NCI-H2196 treated with DMSO at 0.1 percent for 48 hours (cell line): Measurements from ENCODE around the gene WDR18.

Source experiments
- DNase-seq: peaks from one replicate; lab custom pipeline; 2025; ENCODE audit not compliant: unreplicated experiment; lab: John Stamatoyannopoulos, UW

The WDR18 gene

GRCh38 chr19:991174-991931 is 7.2 kb downstream of the WDR18 start:
- DNase-seq, result no peak

GRCh38 chr19:991932-992669 is 8.0 kb downstream of the WDR18 start:
- no peak for DNase-seq

GRCh38 chr19:992670-993055 is 8.5 kb downstream of the WDR18 start:
- DNase-seq, result no peak

GRCh38 chr19:993361-993830 is 9.3 kb downstream of the WDR18 start:
- DNase-seq, result no peak

- no peak for DNase-seq
These were observed 9.8 kb downstream of the WDR18 start for GRCh38 chr19:993831-994393.

GRCh38 chr19:994516-994915 is 10.4 kb downstream of the WDR18 start:
- no peak for DNase-seq

- DNase-seq, result peak; percentile 20
These were observed 11.1 kb downstream of the WDR18 start for GRCh38 chr19:995051-995827.

GRCh38 chr19:996051-996838 is 12.1 kb downstream of the WDR18 start:
- no peak for DNase-seq

GRCh38 chr19:998064-998463 is 13.9 kb downstream of the WDR18 start:
- no peak for DNase-seq

GRCh38 chr19:999379-999719 is 15.2 kb downstream of the WDR18 start:
- no peak for DNase-seq

GRCh38 chr19:1000095-1000494 is 15.9 kb downstream of the WDR18 start, which contains the start of gene GRIN3B:
Gene GRIN3B, plus strand, starts transcription at chr19:1000419. Its CDS starts 19 bp downstream, at chr19:1000438.
- peak; percentile 53 for DNase-seq

GRCh38 chr19:1000591-1001537 is 16.7 kb downstream of the WDR18 start:
- no peak for DNase-seq

GRCh38 chr19:1001538-1002166 is 17.5 kb downstream of the WDR18 start:
- DNase-seq, result peak; percentile 15

- DNase-seq, result no peak
These were observed 18.5 kb downstream of the WDR18 start for GRCh38 chr19:1002600-1002999.

GRCh38 chr19:1003283-1003682 is 19.1 kb downstream of the WDR18 start:
- no peak for DNase-seq

GRCh38 chr19:1004204-1004802 is 20.2 kb downstream of the WDR18 start:
- no peak for DNase-seq

GRCh38 chr19:1004803-1005664 is 20.9 kb downstream of the WDR18 start:
- no peak for DNase-seq
